HG03139 (cell line): ENCODE data around the gene PCNP.
A peak's percentile ranks its signal among the peaks of the same experiment; 100 is the strongest.
"Not testable (repeated sequence)": the region's sequence is repeated elsewhere in the genome, so short reads cannot be mapped to it uniquely, and the experiment has no call there.

Source experiments
- ATAC-seq: cut with Tn5 transposase; IDR thresholded peaks from one replicate; pipeline ENCODE4 v1.9.1; 2021; ENCODE audit not compliant: unreplicated experiment

PCNP gene

GRCh38 chr3:101561630-101562328, 12.2 kb upstream of the PCNP start, which contains the start of gene TRMT10C:
Gene TRMT10C (plus strand): TSS chr3:101561868. CDS start chr3:101564782, 2,914 bp downstream.
- ATAC-seq = peak; percentile 100

- no peak for ATAC-seq
These were observed 6.3 kb upstream of the PCNP start for GRCh38 chr3:101567528-101568317.

DNA sequence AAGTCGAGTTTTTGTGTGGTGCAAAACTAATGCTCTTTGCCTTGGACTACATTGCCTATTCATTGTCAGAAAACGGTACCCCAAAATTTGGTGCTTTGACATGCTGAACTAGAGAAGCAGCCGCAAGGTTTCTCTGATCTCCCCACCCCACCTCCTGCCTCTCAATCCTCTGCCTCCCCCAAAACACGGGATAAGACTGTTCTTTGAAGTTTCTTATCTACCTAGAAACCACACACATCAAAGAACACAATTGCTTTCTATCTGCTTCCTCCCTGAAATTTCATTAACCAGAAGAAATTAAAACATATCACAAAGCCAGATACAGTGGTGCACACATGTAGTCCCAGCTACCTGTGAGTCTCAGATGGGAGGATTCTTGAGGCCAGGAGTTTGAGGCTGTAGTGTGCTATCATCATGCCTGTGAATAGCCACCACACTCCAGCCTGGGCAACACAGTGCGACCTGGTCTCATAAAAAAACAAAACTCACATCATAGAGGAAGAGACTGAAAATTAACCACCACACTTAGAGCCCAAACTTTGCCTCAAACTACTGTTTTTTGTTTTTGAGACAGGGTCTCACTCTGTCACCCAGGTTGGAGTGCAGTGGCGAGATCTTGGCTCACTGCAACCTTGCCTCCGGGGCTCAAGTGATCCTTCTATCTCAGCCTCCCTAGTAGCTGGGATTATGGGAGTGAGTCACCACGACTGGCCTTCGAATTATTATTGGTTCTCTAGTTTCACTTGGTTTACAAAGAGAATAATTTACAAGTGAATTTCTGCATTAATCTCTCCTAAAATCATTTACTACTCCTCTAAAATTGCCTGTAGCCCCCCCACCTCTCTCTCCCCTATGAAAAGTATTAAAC, 2.7 kb upstream of the PCNP start:
- ATAC-seq = no peak

DNA sequence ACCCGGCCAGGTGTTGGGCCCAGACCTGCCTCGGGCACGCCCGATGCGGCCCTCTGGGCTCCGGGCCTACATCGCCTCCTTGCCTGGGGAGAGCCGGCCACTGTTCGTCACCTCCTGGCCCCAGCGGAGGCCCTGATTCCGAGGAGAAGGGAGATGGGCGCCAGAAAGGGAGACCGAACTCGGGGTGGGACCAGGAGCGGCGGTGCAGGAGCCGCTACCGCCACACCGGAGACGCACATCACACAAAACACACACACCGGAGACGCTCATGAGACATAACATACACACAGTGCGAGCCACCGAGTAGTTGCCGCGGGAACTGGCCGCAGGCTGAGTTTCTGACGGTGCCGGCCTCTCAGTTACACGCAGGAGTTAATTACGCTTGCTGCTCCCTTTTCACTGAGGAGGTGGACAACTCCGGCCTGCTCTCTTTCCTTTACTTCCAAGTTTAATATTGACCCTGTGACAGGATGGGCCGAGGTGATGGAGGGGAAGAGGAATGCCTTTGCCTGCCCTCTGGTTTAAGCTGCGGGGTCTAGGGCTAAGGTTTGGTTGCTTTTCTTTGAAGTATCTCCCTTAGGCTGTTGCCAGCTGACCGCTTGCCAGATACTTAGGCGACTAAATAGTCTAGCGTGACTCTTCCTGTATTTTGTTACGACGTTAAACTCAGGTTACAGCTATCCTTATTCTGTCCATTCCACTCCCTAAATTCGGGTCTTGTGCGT, 570 bp downstream of the PCNP start:
- ATAC-seq = peak; percentile 35

- ATAC-seq = no peak
These were observed 3.3 kb downstream of the PCNP start for GRCh38 chr3:101577286-101577685.

DNA sequence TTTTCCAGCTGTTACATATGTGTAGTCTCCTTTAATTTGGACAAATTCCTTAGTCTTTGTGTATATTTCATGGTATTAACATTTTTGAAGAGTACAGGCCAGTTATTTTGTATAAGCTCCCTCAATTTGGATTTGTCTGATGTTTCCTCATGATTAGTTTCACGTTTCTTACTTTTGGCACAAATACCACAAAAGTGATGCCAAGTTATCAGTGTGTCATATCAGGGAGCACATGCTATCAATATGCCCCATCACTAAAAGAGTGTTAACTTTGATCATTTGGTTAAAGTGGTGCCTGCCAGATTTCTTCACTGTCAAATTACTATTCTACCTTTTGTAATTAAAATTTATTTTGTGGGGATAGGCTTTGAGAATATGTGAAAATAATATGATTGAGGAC, 14.6 kb downstream of the PCNP start:
- no peak for ATAC-seq

DNA sequence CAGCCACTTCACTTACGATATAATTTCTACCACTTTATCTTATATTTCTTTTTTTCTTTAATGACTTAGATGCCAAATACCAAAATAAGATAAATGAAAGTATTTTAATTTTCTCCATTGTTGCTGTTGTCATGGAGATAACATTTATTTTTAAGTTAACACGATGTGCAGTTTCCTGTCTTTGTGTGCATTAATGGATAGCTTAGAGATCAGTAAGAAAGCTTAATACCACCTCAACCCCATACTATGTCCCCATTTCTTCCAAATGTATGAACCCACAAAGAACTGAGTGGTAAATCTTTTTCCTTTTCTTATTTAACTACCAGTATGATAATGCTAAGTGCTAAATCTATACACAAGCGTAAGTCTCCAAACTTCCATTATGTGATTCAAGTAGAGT, 17.1 kb downstream of the PCNP start:
- ATAC-seq = no peak

DNA sequence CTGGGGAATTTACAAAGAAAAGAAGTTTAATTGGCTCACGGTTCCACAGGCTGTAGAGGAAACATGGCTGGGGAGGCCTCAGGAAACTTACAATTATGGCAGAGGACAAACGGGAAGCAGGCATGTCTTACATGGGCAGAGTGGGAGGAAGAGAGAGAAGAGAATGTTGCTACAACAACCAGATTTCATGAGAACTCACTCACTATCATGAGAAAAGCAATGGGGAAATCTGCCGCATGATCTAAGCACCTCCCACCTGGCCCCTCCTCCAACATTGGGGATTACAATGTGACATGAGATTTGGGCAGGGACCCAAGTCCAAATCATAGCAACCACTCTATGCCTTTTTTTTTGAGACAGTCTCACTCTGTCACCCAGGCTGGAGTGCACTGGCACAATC, 28.8 kb downstream of the PCNP start:
- no peak for ATAC-seq

DNA sequence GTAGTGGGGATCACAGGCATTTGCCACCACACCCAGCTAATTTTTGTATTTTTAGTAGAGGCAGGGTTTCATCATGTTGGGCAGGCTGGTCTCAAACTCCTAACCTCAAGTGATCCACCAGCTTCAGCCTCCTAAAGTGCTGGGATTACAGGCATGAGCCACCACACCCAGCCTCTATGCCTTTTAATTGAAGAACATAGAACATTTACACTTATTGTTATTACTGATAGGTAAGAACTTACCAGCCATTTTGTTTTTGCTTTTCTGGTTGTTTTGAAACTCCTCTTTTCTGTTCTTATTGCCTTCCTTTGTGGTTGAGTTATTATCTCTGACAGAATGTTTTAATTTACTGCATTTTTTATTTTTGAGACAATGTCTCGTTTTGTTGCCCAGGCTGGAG, 29.2 kb downstream of the PCNP start:
- no peak for ATAC-seq

GRCh38 chr3:101605398-101605797, 31.4 kb downstream of the PCNP start:
- not testable (repeated sequence) for ATAC-seq

GRCh38 chr3:101611023-101611422, 37.0 kb downstream of the PCNP start:
- no peak for ATAC-seq

GRCh38 chr3:101613014-101613413, 39.0 kb downstream of the PCNP start:
- not testable (repeated sequence) for ATAC-seq

GRCh38 chr3:101615525-101615924, 41.5 kb downstream of the PCNP start:
- no peak for ATAC-seq

GRCh38 chr3:101617478-101617877, 43.5 kb downstream of the PCNP start:
- ATAC-seq = no peak

DNA sequence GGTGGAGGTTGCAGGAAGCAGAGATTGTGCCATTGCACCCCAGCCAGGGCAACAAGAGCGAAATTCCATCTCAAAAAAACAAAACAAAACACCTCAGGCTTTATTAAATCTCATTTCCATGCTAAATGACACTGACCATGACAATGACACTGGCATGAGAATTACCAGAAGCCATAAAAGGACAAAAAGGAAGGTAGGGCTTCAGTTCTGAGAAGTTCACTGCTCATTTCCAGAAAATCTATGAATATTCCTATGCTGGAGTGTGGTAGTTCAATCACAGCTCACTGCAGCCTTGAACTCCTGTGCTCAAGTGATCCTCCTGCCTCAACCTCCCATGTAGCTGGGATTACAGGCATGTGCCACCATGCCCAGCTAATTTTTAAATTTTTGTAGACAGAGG, 44.7 kb downstream of the PCNP start:
- no peak for ATAC-seq

- ATAC-seq = no peak
These were observed 45.8 kb downstream of the PCNP start for GRCh38 chr3:101619734-101620133.

DNA sequence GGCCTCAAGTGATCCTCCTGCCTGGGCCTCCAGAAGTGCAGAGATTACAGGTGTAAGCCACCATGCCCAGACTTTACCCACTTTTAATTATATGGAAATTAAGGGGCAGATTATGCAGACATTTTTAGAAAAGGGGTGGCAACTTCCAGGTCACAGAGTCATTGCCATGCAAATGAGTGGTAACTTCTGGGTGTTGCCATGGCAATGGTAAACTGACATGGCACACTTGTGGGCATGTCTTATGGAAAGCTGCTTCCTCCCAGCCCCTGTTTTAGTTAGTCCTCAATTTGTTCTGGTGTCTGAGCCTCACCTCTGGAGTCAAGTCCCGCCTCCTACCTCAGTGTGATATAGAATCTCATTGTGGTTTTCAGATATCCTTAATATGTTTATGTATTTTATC, 49.7 kb downstream of the PCNP start:
- no peak for ATAC-seq

DNA sequence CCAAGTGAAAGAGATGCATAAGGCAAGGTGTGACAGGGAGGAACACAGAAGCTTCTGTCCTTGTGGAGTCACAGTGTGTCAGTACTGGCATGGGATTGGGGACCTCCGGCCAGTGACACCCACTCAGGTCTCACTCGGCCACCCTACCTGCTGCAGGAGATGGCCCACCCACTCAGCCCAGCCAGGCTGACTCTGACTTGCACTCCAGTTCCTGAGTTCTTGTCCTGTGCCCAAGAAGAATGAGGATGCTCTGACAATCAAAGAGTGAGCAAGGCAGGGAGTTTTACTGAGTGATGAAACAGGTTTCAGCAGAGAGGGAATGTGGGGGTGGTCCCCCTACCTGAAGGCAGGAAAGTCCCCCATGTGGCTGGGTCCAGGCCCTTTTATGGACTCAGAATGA, 50.9 kb downstream of the PCNP start:
- ATAC-seq = no peak

DNA sequence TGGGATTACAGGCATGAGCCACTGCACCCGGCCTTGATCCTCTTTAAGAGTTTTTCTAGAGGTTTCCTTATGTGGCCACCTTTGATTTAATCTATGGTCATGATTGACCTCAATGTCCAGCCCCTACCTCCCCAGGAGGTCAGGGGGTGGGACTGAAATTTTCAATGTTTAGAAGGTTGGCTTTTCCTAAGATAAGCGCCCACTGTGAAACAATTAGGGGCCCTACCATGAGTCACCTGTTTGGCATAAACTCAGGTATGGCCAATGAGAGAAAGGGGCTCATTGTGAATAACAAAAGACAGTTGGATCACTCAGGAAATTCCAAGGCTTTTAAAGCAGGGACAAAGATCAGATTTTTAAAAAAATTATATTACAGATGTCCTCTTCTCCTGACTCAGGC, 51.9 kb downstream of the PCNP start:
- ATAC-seq = no peak

DNA sequence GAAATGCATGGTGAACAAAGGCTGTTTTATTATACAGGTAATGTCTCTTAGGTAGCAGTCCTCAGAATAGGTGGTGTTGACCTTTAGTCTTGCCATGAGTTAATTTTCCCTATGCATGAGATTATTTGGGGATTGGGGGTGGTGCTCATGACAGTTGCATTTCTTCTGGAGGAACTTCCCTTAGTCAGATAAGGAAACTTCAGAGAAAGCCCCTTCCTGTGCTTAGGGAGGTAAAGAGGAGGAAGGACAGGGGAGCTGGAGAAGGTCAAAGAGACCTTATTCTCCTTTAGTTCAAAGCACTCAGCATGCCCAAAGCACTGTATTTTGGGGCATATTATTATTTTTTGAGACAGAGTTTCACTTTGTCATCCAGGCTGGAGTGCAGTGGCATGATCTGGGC, 55.2 kb downstream of the PCNP start:
- ATAC-seq = no peak
